NK-92 (cell line): ENCODE measurements around the gene HOXB4.

Source experiments
- DNase-seq: peaks from one replicate; lab custom pipeline; 2025; ENCODE audit not compliant: unreplicated experiment; lab: John Stamatoyannopoulos, UW

Gene HOXB4

DNA sequence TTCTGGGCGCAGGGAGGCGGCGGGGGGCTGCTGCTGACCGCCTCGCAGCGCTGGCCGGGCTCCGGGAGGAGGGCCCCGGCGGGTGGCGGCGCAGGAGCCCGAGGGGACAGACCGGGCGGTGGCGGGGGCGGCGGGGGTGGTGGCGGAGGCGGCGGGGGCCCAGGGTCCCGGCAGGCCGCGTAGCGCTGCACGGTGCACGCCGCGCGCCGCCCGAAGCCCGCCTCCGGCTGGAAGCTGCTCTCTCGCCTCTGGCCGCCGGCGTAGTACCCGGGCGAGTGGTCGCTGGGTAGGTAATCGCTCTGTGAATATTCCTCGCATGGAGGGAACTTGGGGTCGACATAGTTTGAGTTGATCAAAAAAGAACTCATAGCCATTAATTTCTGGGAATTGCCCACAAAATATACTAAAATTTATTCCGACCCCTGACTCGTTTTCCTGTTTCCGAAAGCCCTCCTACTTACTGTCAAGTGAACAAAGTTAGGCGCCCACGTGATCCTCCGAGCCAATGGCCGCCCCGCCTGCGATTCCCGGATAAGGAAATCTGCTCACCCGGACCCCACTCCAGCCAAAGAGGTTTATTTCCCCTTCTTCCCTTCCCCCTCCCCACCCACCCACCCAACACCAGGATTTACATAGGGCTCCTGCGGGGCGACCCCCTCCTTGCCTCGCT lies at the start of gene HOXB4:
Gene HOXB4 (minus strand): TSS at position 405 of the 670 bp plus-strand sequence. CDS start 31 bp downstream, at position 374.
- no peak for DNase-seq

DNA sequence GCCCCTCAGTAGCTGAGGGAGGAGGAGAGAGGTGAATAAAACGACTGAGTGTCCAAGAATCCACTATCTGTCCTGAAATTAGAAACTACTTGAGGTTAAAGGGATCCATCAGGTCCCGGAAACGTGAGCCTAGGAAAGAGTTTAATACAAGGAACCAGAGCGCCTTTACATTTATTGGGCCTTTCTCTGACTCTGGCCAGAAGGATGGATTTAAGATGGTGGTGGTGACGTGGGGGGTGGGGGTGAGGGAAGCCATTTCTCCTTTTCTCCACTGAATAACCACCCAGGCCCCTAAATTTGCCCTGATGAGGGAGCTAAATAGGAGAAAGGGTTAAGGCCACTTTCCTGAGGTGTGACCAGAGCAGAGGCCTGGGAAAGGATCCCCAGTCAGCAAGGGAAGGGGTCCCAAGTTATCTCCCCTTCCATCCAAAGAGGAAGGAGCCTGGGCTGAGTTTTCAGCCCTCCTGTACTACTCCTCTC lies 49.0 kb upstream of the HOXB4 start:
- no peak for DNase-seq

DNA sequence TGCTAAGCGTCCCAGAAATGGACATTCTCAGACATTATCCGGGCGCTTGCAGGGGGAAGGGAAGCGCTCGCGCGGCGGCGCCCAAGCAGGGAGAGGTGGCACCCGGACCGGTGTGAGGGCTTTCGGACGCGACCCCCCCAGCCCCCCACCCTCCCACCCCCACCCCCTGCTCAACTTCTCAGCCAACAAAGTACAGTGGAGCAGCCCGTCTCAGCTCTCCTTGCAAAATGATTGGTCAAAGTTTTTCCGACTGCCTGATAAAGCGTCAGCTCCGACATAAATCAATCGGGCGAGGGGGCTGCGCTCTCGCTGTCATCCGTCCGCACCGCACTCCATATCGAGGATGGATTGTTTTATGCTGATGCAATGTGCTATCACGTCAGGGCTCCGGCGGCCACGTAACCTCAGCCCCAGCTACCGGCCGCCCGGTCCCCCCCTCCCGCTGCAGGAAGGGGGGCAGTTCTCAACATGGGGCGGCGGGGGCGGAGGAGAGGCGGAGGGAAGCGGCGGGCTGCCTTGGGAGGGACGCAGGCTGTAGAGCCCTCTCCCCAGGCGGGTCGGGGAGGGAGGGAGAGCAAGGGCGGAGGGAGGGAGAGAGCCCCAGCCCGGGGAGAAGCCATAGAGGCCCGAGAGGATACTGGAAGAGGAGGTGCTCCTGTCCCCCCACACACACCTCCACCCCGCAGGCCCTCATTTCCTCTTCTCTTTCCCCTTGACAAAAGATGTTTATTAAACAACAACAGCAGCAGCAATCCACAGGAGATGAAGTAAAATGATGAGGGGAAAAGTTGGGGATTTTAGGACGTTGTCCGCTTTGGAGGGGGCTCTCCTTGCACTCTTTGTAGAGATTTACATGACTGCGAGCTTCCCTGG lies 48.3 kb upstream of the HOXB4 start, which contains the start of gene HOXB9:
Gene HOXB9 (minus strand): TSS at position 114 of the 873 bp plus-strand sequence. CDS start 89 bp downstream, at position 25.
- no peak for DNase-seq

DNA sequence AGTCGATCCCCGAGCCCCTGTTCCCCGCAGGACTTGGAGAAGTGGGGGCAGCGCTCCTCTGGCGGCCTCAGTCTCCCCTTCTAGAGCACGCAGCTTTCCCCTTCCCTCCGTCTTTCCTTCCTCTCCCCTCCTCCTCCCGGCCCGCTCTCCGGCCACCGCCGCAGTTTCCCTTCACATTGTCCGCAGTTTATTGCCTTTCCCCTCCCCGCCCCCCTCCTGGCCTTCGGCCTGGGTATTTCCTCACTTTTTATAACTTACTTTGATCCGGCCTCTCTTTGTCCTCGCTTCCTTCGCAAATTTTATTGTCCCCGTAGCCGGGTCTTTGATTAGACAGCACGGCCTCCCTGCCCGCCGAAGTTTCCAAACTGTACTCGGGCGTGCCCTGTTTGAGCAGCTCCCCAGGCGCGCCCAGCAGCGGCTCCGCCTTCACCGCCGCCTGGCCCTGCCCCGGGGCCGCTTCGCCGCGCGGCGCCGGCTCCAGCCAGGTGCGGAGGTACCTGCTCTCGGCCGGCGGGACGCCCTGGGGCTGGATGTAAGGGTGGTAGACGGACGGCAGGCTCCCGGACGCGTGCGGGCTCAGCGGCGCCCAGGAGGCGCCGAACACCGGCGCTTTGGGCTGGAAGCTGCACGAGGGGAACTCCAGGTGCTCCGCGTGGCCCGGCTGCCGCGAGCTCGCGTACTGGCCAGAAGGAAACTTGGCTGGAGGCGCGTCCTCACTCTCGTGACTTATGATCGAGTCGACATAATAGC lies 47.5 kb upstream of the HOXB4 start:
- no peak for DNase-seq

DNA sequence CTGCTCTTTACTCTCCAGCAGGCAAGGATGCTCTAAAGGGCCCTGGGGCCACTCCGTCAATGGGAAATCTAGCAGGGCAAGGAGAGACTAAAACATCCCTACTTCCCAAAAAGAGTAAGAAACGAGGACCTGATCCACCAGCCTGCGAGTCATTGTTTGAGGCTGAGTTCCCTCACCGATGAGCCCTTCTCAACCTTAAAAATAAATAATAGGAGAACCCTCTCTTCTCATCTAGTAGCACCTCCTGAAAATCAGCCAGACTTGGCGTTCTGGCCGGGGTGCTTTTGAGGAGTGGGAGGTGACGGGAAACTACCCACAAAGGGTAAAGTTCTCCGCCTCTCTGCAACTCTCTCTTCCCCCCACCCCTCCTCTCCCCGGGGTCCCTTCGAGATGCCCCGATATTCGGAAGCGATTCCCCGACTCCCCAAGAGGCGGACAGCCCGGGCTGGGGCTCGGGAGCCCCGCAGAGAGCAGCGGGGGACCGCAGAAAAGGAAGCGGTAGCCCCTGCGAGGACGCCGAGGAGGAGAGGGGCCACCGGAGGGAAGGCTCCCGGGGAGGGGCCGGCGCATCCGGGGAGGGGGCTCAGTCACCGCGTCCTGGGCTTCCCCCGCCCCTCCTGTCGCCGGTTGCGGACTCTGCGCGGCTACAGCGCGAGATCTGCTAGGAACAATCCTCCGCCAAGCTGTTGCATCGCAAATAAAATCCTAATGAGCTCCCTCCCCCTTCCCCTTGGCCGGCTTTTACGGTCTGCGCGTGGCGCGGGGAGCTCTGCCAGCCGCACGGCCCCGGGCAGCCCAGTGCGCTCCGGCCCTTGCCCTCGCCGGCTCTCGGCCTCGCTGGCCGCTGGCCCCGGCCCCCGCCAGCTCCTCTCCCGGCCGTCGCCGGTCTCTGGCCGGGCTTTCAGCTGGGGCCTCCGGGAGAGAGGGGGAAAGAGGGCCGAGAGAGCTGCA lies 46.7 kb upstream of the HOXB4 start:
- DNase-seq = no peak

DNA sequence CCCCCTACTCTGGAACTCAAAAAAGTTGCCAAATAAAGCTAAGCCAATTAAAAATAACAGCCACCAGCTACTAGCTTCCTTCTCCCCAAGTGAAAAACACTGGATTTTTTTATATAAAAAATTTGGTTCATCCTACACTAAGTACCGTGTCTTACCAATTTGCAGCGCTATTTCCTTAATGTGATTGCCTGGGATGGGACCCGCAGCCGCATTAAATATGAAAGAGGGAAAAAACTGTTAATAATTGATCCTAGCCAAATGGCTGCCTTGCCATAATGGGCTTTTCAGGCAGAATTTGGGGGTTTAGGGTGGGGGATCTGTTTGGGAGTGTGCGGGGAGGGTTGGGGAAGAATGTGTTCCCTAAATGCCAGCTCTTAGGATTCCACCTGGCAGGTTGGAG lies 46.0 kb upstream of the HOXB4 start:
- DNase-seq = no peak

DNA sequence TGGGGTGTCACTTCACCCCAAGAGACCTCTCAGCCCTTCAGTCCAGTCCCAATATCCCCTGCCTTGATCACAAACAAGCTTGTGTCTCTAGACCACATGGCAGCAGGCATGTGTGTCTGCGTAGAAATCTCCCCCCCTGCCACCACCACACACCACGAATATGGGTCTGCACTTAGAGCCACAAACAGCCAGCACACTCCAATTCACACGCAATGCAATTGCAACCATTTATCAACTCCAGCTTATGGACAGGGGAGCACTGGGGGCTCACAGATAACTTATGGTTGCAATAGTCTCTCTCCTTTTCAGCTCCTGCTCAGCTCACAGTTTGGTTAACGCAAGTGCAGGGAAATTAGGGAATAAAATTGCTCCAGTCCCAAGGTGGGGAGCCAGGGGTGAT lies 45.4 kb upstream of the HOXB4 start:
- DNase-seq = no peak

DNA sequence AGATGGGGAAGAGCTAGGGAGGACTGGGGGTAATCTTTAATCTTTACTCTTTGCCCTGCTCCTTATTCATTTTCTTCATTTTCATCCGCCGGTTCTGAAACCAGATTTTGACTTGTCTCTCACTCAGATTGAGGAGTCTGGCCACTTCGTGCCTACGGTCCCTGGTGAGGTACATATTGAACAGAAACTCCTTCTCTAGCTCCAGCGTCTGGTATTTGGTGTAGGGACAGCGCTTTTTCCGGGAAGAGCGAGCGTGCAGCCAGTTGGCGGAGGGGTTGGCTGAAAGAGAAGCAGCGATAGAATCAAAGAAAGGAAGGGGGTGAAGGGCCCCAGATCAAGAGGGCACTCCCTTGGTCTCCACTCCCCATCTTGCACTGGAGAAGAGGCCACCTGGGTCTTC lies 44.7 kb upstream of the HOXB4 start:
- DNase-seq = no peak

DNA sequence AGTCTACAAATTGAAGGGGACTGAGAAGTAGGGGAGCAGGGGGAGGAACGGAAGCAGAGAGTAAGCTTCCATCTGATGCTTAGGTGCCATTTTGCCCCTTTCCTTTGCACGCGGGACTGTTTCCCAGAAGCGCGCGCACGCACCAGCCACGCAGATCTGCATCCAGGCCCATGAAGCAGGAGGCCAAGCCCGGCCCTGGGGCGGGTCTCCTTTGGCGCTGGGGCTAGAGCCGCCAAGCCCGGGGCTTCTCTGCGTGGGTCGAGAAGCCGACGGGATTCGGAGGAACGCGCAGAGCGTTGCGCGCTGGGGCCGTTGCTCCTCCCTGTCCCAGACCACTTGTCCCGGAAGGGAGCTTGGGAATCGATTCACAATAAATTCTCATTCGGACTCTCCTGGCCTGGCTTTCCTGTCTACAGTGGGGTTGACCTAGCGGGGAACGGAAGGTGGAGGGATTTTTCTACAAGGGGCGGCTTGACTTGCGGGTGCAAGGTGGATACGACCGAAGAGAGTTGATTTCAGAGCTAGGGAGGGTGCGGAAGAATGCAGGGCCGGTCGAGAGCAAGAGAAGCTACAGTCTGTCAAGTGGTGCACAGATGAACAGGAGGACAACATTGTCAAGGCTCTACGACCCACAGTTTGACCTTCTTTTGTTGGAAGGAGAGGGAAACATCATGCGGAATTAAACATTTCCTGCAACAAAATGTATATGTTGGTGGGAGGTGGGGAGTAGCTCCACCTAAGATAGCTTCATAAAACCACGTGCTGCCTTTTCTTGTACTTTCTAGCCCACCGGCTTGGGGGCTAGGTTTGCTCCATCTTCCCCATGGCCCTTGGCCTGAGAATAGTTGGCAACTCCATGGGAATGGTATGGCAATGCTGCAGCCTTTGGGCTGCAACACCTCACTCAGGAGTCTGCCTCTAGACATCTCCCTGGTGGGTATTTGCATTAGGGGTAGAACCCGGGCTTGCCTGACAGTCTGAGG lies 43.6 kb upstream of the HOXB4 start:
- no peak for DNase-seq

DNA sequence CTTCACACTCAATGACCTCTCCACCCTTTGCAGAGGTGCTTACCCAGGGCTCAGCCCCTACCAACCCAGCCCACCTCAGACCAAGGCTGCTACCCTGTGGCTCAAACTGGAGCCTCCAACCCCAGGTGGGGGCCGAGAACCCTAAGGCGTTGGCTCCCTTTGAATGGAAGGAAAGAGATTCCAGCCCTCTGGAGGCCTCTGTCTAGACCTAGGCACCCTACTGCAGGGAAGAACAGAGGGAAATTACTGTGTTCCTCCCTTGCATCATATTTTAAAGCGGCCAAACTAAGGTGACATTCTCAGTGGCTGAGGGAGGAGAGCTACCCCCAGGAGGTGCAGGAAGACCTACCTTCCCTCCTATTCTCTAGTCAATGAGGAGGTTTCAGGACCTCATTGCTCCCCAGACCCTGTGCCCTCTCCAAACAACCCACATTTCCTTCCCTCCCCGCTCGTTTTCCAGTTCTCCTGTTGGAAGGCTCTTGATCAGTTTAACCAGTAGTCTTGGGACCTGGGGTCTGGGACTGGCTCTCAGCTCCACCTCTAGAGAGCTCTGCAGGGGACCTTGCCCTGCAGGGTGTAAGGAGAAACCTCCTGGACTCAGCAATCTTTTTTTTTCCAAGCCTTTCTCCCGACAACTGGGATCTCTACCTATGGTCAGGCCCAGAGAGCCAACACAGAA lies 42.5 kb upstream of the HOXB4 start:
- no peak for DNase-seq

DNA sequence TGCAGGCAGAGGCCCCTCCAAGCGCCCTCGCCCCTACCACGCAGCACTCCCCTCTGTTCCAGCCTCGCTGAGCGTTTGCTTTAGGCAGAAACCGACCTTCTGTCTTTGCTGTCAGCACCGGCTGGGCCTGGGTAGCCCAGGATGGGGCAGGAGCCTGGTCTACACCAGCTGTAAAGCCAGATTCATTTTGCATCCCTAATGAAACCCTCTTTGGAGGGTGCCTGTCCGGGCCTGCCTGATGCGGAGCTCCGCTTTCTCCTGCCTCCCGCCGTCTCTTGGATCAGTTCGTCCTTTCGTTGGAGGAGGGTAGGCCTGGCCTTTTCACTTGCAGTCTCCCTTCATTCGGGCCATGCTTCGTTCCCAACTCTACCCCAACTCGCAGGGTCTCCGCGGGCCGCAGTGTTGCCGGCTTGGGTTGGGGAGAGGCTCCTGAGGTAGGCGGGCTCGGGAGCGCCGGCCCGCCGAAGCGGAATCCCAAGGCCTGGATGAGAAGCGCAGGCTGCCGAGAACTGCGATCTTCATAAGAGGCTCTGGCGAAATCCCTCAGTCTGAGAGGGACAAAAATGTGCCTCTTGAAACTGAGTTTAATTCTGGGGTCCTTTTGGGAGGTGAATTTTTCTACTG lies 41.8 kb upstream of the HOXB4 start:
- no peak for DNase-seq

DNA sequence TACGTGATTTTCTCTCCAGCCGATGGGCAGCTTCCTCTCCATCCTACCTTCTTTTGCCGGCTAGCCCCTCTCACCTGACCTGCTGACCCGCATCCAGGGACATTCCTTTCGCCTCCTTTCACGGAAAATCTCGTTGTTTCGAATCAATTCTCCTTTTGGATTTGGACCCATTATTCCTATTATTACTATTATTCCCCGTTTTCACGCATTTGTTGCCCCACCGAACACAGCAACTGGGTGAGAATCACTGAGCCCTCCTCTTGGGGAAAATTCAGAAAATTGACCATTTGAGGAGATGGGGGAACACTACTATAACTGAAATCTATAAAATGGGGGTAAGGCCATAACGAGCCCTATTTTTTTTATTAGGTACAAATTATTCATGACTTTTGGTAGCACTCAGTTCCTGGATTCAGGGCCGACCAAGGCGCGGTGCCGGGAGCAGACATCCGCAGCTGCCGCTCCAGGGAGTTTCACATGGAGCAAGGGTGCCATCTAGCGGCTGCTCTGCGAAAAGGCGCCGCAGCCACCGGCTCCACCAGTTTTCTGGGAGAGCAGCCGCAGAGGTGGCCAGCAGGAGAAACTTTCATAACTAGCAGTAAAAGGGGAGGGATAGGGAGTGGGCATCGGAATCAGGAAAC lies 40.2 kb upstream of the HOXB4 start:
- DNase-seq = no peak

DNA sequence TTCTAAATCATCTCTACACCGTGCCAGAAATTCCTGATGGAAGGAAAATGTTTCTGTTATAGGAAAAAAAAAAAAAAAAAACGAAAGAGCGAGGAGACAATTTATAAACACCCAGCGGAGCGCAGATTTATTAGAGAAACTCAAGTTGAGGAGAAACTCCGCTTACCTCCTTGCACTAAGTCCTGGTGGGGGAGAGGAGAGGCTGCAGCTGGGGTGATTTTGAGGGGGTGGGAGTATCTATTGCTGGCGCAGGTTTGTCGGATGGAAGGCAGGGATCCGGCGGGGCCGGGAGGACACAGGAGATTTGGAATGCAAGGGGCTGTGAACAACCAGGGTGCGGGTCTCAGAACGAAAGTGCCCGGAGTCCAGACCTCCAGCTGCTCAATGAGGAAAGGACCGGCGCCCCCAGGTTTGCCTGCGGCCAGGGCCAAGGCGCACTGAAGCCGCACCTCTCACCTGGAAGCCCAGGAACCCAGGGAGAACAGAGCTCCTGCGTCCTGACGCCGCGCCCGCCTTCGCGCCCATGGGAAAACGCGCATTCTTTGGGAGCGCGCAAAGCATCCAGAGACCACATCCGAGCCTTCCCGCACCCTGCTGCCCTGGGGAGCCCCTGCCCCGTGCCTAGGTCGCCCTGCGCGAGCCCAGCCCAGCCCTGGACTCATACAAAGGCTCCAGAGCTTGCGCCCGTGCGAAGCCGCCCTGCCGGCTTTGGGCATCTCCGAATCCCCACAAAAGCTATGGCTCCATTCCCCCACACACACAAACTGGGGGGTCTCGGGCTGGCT lies 39.5 kb upstream of the HOXB4 start:
- no peak for DNase-seq

DNA sequence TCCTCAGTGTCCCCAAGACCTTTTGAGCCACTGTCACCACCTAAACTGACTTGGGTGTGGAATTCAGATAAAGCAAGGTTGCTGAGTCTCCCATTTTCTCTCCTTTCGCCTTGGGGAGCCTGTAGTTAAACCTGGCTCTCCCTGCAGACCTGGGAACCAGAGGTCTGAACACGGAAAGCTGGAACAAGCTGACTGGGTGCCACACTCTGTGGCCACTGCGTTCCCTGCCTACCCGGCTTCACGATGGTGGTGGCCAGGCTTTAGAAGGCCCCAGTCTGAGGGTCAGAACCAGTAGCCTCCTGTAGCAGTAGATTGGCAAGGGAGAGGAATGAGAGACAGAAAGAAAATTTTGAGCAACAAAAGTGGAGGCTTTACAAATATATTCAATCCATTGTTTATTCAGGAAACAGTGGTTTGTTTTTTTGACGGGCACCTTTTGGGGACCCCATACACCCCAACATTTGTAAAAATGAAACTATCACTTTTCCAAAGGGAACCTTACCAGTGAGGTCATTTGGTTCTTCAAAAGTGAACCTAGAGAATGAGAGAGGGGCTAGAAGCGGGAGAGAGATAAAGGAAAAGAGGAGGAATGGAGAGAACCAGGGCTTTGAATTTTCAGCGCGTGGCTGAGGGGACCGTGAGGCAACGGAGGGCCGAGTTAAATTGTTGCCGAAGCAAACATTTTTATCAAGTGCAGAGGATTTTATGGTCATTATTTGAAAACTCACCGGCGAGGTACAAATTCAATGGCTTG lies 38.7 kb upstream of the HOXB4 start:
- DNase-seq = no peak

DNA sequence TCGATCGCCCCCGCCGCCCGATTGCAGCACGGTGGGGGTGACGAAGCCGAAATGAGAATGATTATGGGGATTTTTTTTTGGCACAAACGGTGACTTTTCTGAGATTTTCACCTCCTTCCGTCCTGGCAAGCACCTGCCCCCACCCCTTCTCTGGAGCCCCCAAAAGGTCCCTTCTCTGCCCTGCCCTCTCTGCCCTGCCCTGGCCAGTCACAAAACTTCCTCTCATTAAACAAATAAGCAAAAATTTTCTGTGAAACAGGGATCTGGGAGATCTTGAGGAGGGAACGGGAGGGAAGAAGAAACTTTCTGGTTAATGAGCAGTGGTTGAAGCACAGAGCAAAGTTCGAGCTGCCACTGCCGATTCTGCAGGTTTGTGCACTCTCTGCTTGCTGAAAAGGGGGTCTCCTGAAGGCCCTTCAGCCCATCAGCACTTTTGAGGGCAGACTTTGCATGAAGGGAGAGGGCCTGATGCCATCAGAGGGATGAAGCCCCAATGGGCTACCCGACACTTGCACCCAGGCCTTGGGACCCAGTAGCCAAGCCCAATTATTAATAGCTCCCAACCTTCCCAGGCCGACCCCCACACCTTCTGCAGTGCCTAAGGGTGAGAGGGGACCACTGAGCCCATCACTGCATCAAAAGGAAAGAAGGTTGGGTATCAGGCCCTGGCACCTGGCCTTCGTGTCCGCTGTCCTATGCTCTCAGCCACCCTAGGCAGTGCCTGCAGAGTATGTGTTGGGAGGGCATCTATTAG lies 38.0 kb upstream of the HOXB4 start:
- DNase-seq = no peak
